Measurements from ENCODE around the gene TNFRSF8. TPM values are rescaled to one million over a fixed set of nuclear protein-coding genes. Genes with fewer than 3 reads are reported as not detected.

The TNFRSF8 gene
- total RNA-seq, 1 donor from 2014 or later: not detected

- H3K36me3 ChIP-seq (ENCODE audit: control insufficient read depth, insufficient read depth, low read length): no peaks in the 10 kb centered on the region
- peaks cover 33% of the 10 kb centered on the region for H3K27me3 ChIP-seq (ENCODE audit: control insufficient read depth, insufficient read depth, low read length)
- TF ChIP-seq CTCF (IDR thresholded peaks at IDR 0.05; ENCODE audit: insufficient read depth, low read length, severe bottlenecking): no peak
- peak within 1 kb of the TSS; percentile 28 for H3K4me3 ChIP-seq (ENCODE audit: low read depth, low read length)
- DNase-seq (ENCODE audit: low read depth) (no peak), FAIRE-seq (no peak)
Measured at GRCh38 chr1:12166834-12167492, 103.9 kb downstream of the TNFRSF8 start, which contains the start of gene TNFRSF1B. Gene TNFRSF1B, plus strand, starts transcription at chr1:12166991. Its CDS starts 101 bp downstream, at chr1:12167092.

- no peak overlapping the region for H3K4me3 ChIP-seq (ENCODE audit: low read depth, low read length)
- FAIRE-seq: no peak
Measured at GRCh38 chr1:12167493-12168429, 104.7 kb downstream of the TNFRSF8 start.

GRCh38 chr1:12168451-12169160 is 105.5 kb downstream of the TNFRSF8 start:
- TF ChIP-seq CTCF (IDR thresholded peaks at IDR 0.05; ENCODE audit: insufficient read depth, low read length, severe bottlenecking): no peak
- no peak overlapping the region for H3K4me3 ChIP-seq (ENCODE audit: low read depth, low read length)
- FAIRE-seq: no peak
- no peaks in the 10 kb centered on the region for H3K36me3 ChIP-seq (ENCODE audit: control insufficient read depth, insufficient read depth, low read length)
- no peak for DNase-seq (ENCODE audit: low read depth)
- H3K27me3 ChIP-seq (ENCODE audit: control insufficient read depth, insufficient read depth, low read length): peaks cover 32% of the 10 kb centered on the region

More at GRCh38 chr1:12167493-12168429, 104.7 kb downstream of the TNFRSF8 start:
- TF ChIP-seq CTCF (IDR thresholded peaks at IDR 0.05; ENCODE audit: insufficient read depth, low read length, severe bottlenecking): no peak
- no peak for DNase-seq (ENCODE audit: low read depth)
- Histone ChIP-seq H3K36me3 (ENCODE audit: control insufficient read depth, insufficient read depth, low read length) (no peaks in the 10 kb centered on the region), H3K27me3 (ENCODE audit: control insufficient read depth, insufficient read depth, low read length) (peaks cover 30% of the 10 kb centered on the region)

GRCh38 chr1:12169442-12170135 is 106.5 kb downstream of the TNFRSF8 start:
- no peak for TF ChIP-seq CTCF (IDR thresholded peaks at IDR 0.05; ENCODE audit: insufficient read depth, low read length, severe bottlenecking)

GRCh38 chr1:12170263-12170671 is 107.2 kb downstream of the TNFRSF8 start:
- FAIRE-seq: no peak
- Histone ChIP-seq H3K36me3 (ENCODE audit: control insufficient read depth, insufficient read depth, low read length) (no peaks in the 10 kb centered on the region), H3K27me3 (ENCODE audit: control insufficient read depth, insufficient read depth, low read length) (peaks cover 33% of the 10 kb centered on the region), H3K4me3 (ENCODE audit: low read depth, low read length) (no peak overlapping the region)
- TF ChIP-seq CTCF (IDR thresholded peaks at IDR 0.05; ENCODE audit: insufficient read depth, low read length, severe bottlenecking): no peak
- DNase-seq (ENCODE audit: low read depth): no peak

More at GRCh38 chr1:12169442-12170135, 106.5 kb downstream of the TNFRSF8 start:
- no peak overlapping the region for H3K4me3 ChIP-seq (ENCODE audit: low read depth, low read length)
- DNase-seq (ENCODE audit: low read depth): no peak
- H3K27me3 ChIP-seq (ENCODE audit: control insufficient read depth, insufficient read depth, low read length): peaks cover 35% of the 10 kb centered on the region
- FAIRE-seq: no peak
- H3K36me3 ChIP-seq (ENCODE audit: control insufficient read depth, insufficient read depth, low read length): no peaks in the 10 kb centered on the region
